ENCODE data around the gene D2HGDH. TPM values are rescaled to one million over a fixed set of nuclear protein-coding genes. Genes with fewer than 3 reads are reported as not detected.

Gene D2HGDH
- total RNA-seq, 1 experiment from 2014 or later = 131 TPM

DNA sequence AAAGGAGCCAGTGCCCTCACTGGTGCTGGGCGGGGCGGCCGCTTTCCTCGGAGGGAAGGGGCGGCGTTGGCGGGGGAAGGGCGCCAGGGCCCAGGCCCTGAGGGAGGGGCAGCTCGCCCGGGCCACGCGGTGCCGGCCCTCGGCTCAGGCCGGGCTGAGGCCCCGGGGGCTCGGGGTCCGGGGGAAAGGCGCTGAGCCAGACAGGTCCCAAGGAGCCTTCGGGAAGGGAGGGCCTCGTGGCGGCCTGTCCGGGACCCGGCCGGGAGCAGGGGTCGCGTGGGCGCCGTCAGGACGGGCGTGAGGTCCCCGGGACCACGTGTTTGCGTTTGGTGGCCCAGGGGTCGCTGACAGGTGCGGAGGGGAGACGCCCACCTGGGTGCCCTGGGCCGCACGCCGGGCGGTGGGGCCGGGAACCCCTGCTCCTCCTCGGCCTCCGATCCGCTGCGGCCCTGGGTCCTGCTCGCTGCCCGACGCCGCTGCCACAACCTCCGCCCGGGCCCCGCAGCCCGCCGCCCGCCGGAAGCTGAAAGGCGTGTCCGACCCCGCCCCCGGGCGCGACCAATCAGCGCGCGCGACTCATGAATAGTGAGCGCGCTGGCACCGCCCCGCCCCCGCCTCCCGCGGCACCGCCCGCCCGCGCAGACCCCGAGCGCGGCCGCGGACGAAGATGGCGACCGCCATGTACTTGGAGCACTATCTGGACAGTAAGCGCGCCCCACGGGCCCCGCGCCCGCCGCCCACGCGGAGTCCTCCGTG, 32.9 kb upstream of the D2HGDH start, which contains the start of gene ING5:
Gene ING5, plus strand, starts transcription at position 641 of the 756 bp plus-strand sequence. Its CDS starts 27 bp downstream, at position 668.
- ChIA-PET POLR2A (ENCODE audit: unreplicated experiment) (interaction anchor here (0.6 to 2.0 kb wide), 6 partner anchors 15 to 422 kb away, joined by 3 to 62 read pairs (median 7); partner anchors contain the start of genes D2HGDH and DTYMK), CTCF (interaction anchor here (0.6 to 1.6 kb wide), 4 partner anchors 15 to 394 kb away, joined by 3 to 5 read pairs (median 4); partner anchors contain the start of gene DTYMK)
- Histone ChIP-seq H3K27ac (peak within 1 kb of the TSS; percentile 89), H3F3A (ENCODE audit: insufficient read depth, low read depth) (peaks cover 40% of the 10 kb centered on the region), H3K79me2 (ENCODE audit: low read depth) (peaks cover 31% of the 10 kb centered on the region), H3K4me3 (peak within 1 kb of the TSS; percentile 99), H3K36me3 (ENCODE audit: low read depth) (peaks cover 12% of the 10 kb centered on the region), H3K4me2 (peak within 1 kb of the TSS; percentile 100), H3K9me2 (ENCODE audit: insufficient read depth) (no peaks in the 10 kb centered on the region), H2AFZ (peak within 1 kb of the TSS; percentile 63), H3K9me3 (ENCODE audit: insufficient read depth, low read depth) (peaks cover 6% of the 10 kb centered on the region), H3K4me1 (replicated peaks; ENCODE audit: insufficient read depth) (peaks cover 18% of the 10 kb centered on the region), H4K20me1 (ENCODE audit: insufficient read depth) (peaks cover 15% of the 10 kb centered on the region), H3K27me3 (ENCODE audit: insufficient read depth, low read depth) (no peaks in the 10 kb centered on the region)
- intact Hi-C loops (cut with micrococcal nuclease; ENCODE audit: unreplicated experiment) = loop anchor here (1.0 to 10.0 kb wide), 7 partner anchors 15 to 387 kb away; partner anchors contain the start of genes D2HGDH, DTYMK, FARP2 and HDLBP
- TF ChIP-seq, protein P1, sequence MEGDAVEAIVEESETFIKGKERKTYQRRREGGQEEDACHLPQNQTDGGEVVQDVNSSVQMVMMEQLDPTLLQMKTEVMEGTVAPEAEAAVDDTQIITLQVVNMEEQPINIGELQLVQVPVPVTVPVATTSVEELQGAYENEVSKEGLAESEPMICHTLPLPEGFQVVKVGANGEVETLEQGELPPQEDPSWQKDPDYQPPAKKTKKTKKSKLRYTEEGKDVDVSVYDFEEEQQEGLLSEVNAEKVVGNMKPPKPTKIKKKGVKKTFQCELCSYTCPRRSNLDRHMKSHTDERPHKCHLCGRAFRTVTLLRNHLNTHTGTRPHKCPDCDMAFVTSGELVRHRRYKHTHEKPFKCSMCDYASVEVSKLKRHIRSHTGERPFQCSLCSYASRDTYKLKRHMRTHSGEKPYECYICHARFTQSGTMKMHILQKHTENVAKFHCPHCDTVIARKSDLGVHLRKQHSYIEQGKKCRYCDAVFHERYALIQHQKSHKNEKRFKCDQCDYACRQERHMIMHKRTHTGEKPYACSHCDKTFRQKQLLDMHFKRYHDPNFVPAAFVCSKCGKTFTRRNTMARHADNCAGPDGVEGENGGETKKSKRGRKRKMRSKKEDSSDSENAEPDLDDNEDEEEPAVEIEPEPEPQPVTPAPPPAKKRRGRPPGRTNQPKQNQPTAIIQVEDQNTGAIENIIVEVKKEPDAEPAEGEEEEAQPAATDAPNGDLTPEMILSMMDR (conservative IDR thresholded peaks at IDR 0.05) = no peak; the same call in 1 of the 2 replicates
- TF ChIP-seq EZH2 (IDR thresholded peaks at IDR 0.05; ENCODE audit: low read depth) = no peak
- TSS peak; percentile 92 for BruUV-seq (replicated peaks)
- peak; percentile 81 to 100 for DNase-seq

DNA sequence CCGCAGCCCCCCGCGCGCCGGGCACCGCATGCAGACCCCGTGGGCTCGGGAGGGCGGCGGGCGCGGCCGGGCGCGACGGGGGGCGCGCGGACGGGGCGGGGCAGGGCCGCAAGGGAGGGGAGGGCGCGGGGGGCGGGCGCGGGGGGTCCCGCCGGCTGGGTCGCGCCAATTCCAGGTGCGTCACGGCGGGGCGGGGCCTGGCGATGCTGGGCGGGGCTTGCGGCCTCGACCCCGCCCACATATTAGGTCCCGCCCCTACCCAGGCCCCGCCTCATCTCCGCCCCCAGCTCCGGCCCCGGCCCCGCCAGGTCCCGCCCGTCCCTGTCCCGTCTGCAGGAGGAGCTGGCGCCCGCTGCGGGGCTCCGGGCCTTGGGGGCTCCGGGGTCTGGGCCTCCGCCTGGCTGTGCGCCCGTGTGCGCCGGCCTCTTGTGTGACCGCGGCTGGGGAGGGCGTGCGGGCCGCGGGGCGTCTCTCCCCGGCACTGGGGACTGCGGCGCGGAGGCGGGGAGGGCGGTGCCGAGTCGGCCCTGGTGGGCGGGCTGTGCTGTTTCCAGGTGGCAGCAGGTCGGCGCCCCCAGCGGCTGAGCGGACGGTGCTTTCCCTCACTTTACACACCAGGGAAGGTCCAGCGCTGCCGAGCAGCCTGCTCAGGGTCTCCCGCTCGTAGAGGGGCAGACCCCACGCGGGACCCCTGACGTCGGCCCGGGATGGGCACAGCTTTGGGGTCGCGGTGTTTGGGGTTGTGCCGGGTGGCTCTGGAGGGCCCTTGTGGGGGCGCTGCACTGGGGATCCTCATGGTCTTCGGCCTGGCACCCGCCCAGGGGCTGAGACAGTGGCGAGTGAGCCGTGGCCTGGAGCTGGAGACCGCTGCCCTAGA, 32.0 kb upstream of the D2HGDH start:
- intact Hi-C loops (cut with micrococcal nuclease; ENCODE audit: unreplicated experiment) = loop anchor here (1.0 to 10.0 kb wide), 3 partner anchors 32 to 348 kb away; partner anchors contain the start of genes D2HGDH and FARP2
- Histone ChIP-seq H3K4me3 (peak overlapping the region; percentile 99), H3K4me2 (peak overlapping the region; percentile 100), H3F3A (ENCODE audit: insufficient read depth, low read depth) (peaks cover 35% of the 10 kb centered on the region), H3K79me2 (ENCODE audit: low read depth) (peaks cover 31% of the 10 kb centered on the region), H3K36me3 (ENCODE audit: low read depth) (peaks cover 19% of the 10 kb centered on the region), H4K20me1 (ENCODE audit: insufficient read depth) (peaks cover 15% of the 10 kb centered on the region), H3K4me1 (replicated peaks; ENCODE audit: insufficient read depth) (peaks cover 18% of the 10 kb centered on the region), H3K27ac (peak overlapping the region; percentile 89; the same call in 1 of the 2 replicates), H2AFZ (peak overlapping the region; percentile 56), H3K27me3 (ENCODE audit: insufficient read depth, low read depth) (no peaks in the 10 kb centered on the region), H3K9me2 (ENCODE audit: insufficient read depth) (no peaks in the 10 kb centered on the region), H3K9me3 (ENCODE audit: insufficient read depth, low read depth) (peaks cover 8% of the 10 kb centered on the region)
- peak; percentile 81 to 97 for DNase-seq
- no peak for TF ChIP-seq EZH2 (IDR thresholded peaks at IDR 0.05; ENCODE audit: low read depth)
- TF ChIP-seq, protein P1 (conservative IDR thresholded peaks at IDR 0.05) = peak; percentile 66
- BruUV-seq (replicated peaks) = no TSS peak
- POLR2A ChIA-PET (ENCODE audit: unreplicated experiment) = interaction anchor here (0.5 to 2.0 kb wide), 8 partner anchors 13 to 1268 kb away, joined by 4 to 62 read pairs (median 6); partner anchors contain the start of genes D2HGDH and DTYMK
- CTCF ChIA-PET = interaction anchor here (0.7 to 1.6 kb wide), 3 partner anchors 16 to 176 kb away, joined by 3 to 5 read pairs (median 4); partner anchors contain the start of gene DTYMK
